Astrocyte of the spinal cord (primary cell): ENCODE data around the gene MAP3K2.

Experiments used
- DNase-seq: peaks from one replicate; pipeline ENCODE4 v3.0.0; 2011; ENCODE audit warnings: low read depth, low spot score
- H3K4me3 ChIP-seq: 2 replicates; pipeline ENCODE4 v1.5.1; 2011; ENCODE audit warnings: low read depth, mild to moderate bottlenecking, low read length, moderate library complexity
- in situ Hi-C: cut with HindIII; loops from 2 replicates; pipeline ENCODE4 v1.10.0; 2017; ENCODE audit warnings: low sequenced_read_pairs
- TF ChIP-seq, protein P1 (sequence below): IDR thresholded peaks from 2 replicates; pipeline ENCODE4 v1.5.1; 2012; ENCODE audit warnings: low read depth, mild to moderate bottlenecking, low read length, inconsistent platforms

MAP3K2 gene

DNA sequence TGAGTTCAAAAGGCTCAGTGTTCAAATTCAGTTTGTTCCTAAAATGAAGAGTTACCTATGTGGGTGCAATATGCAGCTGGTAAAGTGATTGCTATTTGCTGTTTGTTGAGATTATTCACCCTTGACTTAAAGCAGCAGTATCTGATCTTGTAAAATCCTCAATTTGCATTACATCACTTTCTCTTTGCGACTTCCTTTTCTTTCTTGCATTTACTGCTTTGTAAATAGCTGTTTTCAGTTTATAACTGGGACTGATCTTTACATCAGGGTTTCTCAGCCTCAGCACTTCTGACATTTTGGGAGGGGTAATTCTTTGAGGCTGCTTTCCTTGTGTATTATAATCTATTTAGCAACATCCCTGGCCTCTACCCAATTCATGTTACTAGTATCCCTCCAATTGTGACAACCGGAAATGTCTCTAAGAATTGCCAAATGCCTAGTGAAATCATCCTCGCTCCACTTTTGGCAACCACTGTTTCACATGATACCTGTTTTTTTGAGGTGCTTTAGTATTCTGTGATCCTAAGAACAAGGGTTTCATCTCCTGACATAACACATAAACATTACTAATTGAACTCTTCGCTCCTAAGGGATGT is 81.7 kb downstream of the MAP3K2 start:
- in situ Hi-C loops: no loop called here
- DNase-seq: no peak
- H3K4me3 ChIP-seq: no peak overlapping the region
- TF ChIP-seq, protein P1, sequence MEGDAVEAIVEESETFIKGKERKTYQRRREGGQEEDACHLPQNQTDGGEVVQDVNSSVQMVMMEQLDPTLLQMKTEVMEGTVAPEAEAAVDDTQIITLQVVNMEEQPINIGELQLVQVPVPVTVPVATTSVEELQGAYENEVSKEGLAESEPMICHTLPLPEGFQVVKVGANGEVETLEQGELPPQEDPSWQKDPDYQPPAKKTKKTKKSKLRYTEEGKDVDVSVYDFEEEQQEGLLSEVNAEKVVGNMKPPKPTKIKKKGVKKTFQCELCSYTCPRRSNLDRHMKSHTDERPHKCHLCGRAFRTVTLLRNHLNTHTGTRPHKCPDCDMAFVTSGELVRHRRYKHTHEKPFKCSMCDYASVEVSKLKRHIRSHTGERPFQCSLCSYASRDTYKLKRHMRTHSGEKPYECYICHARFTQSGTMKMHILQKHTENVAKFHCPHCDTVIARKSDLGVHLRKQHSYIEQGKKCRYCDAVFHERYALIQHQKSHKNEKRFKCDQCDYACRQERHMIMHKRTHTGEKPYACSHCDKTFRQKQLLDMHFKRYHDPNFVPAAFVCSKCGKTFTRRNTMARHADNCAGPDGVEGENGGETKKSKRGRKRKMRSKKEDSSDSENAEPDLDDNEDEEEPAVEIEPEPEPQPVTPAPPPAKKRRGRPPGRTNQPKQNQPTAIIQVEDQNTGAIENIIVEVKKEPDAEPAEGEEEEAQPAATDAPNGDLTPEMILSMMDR: no peak

DNA sequence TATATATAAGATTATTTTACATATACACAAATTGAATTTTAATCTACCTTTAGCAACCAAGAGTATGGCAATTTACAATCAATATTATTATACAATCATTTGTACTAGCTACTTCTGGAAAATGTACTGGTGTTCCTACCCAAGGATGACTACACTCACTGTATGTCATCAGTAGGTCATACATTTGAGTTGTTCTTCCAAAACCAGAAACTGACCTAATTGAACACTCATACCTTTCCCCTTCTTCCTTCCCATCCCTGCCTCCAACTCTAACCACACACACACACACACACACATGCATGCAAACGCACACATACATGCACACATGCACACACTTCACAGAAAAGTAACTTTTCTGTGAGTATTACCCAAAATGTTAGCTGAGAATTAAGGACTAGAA is 85.6 kb downstream of the MAP3K2 start:
- TF ChIP-seq, protein P1: no peak
- DNase-seq: no peak
- H3K4me3 ChIP-seq: no peak overlapping the region
- in situ Hi-C loops: no loop called here

DNA sequence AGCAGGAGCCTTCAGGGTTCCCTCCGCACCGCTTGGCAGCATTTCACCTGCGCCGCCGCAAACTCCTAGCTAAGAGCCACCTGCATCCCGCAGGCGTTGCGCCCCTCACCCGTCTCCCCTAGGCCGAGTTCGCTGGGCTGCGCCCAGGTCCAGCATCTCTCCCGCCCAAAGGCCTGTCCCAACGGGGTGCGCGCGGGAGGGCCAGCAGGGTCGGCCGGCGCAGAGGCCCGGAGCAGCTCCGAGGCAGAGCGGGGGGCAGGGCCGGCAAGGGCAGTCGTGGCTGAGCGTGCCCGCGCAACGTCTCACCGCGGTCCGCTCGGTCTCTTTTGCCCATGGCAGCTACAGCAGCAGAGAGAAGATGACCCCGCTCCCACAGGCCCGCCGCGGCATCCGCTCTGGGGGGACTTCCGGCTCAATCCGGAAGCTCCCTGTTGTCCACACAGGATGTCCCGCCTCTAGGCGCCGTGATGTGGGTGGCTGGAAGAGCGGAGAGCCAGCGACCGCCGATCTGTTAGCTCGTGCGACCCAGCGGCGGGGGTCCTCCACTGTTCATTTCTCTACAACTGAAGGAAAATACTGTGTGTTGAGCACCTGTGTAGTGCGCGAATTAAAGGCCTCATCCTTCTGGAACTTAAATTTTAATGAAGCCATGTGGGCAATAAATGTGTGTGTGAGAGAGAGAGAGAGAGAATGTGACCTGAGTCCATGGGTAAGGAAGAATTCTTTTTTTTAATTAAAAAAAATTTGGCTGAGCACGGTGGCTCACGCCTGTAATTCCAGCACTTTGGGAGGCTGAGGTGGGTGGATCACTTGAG is 93.8 kb downstream of the MAP3K2 start, which contains the start of gene ERCC3:
ERCC3 (minus strand) TSS at position 397 of the 815 bp plus-strand sequence; CDS start at position 334, 63 bp downstream.
- DNase-seq: peak; percentile 80
- H3K4me3 ChIP-seq: peak within 1 kb of the TSS; percentile 89
- in situ Hi-C loops: no loop called here
- TF ChIP-seq, protein P1: no peak

DNA sequence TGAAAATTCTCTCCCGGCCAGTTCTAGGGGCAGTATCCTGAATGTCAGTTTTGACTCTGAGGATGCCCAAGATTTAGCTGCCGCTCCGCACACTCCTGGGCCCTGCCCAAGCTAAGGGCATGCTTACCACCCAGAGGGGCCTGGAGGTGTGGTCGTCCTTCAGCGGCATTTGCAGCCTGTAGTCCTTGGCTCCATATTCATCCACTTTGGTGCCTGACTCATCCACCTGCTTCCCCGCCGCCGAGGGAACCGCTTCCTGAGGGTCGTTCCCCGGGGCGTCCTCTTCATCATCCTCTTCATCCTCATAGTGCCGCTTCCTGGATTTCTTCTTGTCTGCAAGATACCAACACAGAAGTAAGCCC is 94.4 kb downstream of the MAP3K2 start:
- in situ Hi-C loops: no loop called here
- TF ChIP-seq, protein P1: no peak
- H3K4me3 ChIP-seq: peak overlapping the region; percentile 89
- DNase-seq: peak; percentile 5

DNA sequence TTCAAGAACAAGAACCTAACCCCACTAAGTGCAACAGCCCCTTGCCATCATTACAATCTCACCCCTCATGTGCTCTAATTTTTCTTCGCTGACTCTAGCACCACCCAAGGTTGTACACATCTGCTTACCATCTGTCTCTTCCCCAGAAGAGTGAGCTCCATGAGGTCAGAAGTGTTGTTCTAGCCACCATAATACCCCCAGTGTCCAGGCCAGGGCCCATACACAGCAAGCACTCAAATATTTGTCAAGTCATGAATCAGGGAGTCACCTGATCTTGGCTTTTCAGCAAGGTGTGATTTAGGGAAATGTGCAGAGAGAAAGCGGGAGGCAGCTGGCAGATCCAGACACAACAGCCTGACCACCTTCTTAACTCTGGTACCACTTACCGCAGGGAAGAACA is 99.5 kb downstream of the MAP3K2 start:
- no peak for DNase-seq
- TF ChIP-seq, protein P1: no peak
- in situ Hi-C loops: no loop called here

DNA sequence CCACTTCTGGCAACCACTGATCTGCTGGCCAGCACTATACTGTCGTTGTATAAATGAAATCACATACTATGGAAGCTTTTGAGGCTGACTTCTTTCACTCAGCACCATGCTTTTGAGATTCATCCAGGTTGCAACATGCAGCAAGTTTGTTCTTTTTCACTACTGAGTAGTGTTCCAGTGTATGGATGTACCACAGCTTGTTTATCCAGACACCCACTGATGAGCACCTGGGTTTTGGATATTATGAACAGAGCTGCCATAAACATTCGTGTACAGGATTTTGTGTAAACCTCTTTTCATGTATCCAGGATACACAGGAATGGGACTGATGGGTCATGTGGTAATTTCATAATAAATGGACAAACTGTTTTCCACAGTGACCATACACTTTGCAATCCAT is 104.5 kb downstream of the MAP3K2 start:
- no peak for DNase-seq
- H3K4me3 ChIP-seq: no peak overlapping the region
- in situ Hi-C loops: no loop called here
- TF ChIP-seq, protein P1: no peak

More for the DNA sequence above, 99.5 kb downstream of the MAP3K2 start:
- H3K4me3 ChIP-seq: no peak overlapping the region
